Measurements from ENCODE around the gene BABAM1.

BABAM1 gene

GRCh38 chr19:17234911-17235299 lies 32.3 kb upstream of the BABAM1 start:
- no peak for TF ChIP-seq SPI1 (IDR thresholded peaks at IDR 0.05; ENCODE audit: low read depth, low read length)
- no peak for TF ChIP-seq TAF1 (IDR thresholded peaks at IDR 0.05; ENCODE audit: low read depth, low read length)
- no peak for TF ChIP-seq PAX5 (IDR thresholded peaks at IDR 0.05; ENCODE audit: insufficient read depth, low read length, severe bottlenecking)
- TF ChIP-seq POLR2A (IDR thresholded peaks at IDR 0.05; ENCODE audit: low read depth, low read length) = no peak
- no peak for TF ChIP-seq POU2F2 (IDR thresholded peaks at IDR 0.05; ENCODE audit: low read depth, low read length)
- TF ChIP-seq POLR2AphosphoS5 (IDR thresholded peaks at IDR 0.05; ENCODE audit: low read depth, low read length) = no peak
- peak; percentile 61 for FAIRE-seq
- DNase-seq (ENCODE audit: insufficient read length, low spot score) = peak; percentile 73

DNA sequence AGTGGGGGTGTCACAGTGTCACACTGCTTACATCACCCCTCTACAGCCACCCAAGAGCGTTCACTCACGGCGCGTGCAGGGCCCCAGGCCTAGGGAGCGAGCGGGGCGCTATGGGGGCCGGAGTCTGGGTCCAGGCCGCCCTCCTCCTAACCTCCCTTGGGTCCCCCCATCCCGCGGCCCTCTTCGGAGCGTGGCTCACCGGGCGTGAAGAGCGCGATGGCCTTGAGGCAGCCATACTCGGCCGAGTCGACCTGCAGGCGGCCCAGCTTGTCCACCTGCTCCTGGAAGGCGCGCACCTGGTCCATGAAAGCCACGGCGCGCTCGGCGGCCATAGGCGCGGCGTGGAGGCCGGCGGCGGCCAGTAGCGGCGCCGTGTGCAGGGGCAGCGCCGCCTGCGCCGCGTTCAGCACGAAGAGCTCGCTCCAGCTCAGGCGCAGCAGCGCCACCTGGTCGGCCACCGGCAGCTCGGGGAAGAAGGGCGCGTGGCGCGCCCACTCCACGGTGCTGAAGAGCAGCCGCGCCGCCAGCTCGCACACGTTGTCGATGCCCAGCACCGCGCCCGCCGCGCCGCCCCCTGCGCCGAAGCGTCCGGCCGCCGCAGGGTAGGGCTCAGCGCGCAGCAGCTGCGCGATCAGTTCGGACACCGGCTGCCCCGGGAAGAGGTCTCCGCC lies 31.8 kb upstream of the BABAM1 start:
- FAIRE-seq (peak; percentile 98), DNase-seq (ENCODE audit: insufficient read length, low spot score) (peak; percentile 73)
- TF ChIP-seq TAF1 (IDR thresholded peaks at IDR 0.05; ENCODE audit: low read depth, low read length) (no peak), POU2F2 (IDR thresholded peaks at IDR 0.05; ENCODE audit: low read depth, low read length) (no peak), POLR2AphosphoS5 (IDR thresholded peaks at IDR 0.05; ENCODE audit: low read depth, low read length) (no peak), POLR2A (IDR thresholded peaks at IDR 0.05; ENCODE audit: low read depth, low read length) (no peak), SPI1 (IDR thresholded peaks at IDR 0.05; ENCODE audit: low read depth, low read length) (no peak), PAX5 (IDR thresholded peaks at IDR 0.05; ENCODE audit: insufficient read depth, low read length, severe bottlenecking) (no peak)

DNA sequence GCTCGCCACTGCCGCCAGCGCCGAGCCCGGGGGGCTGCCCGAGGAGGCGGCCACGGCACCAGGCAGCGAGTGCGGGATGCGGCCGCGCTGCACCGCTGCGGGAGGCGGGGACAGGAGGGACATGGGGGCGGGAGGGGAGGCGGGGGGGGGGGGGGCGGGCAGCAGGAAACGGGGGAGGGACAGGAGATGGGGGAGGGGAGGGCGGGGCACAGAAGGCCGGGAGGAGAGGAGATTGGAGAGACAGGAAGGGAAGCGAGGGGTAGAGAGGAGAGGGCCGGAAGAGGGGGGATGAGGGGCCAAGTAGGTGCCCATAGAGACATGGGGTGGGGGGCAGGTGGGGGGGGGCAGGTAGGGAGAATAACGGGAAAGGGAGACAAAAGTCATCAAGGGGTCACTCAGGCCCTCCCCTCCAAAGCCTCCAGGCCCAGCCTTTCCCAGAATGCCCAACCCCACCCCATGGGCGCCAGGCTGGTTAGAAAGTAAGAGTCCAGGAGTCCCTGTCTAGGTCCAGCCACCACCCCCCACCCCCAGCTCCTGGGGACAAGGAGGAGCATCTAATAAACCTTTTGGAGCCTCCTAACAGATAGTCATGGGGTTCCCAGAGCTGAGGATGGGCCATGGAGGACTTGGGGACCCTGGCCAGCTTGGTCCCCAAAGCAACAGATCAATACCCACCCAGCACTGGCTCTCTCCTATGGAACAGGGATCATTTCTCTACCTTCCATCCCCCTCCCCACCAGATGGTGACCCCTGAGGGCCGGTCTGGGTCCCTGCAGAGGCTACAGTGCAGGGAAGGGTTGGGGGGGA lies 31.1 kb upstream of the BABAM1 start:
- DNase-seq (ENCODE audit: insufficient read length, low spot score) = no peak
- no peak for FAIRE-seq
- TF ChIP-seq POU2F2 (IDR thresholded peaks at IDR 0.05; ENCODE audit: low read depth, low read length) (no peak), TAF1 (IDR thresholded peaks at IDR 0.05; ENCODE audit: low read depth, low read length) (no peak), SPI1 (IDR thresholded peaks at IDR 0.05; ENCODE audit: low read depth, low read length) (no peak), PAX5 (IDR thresholded peaks at IDR 0.05; ENCODE audit: insufficient read depth, low read length, severe bottlenecking) (no peak), POLR2A (IDR thresholded peaks at IDR 0.05; ENCODE audit: low read depth, low read length) (no peak), POLR2AphosphoS5 (IDR thresholded peaks at IDR 0.05; ENCODE audit: low read depth, low read length) (no peak)

DNA sequence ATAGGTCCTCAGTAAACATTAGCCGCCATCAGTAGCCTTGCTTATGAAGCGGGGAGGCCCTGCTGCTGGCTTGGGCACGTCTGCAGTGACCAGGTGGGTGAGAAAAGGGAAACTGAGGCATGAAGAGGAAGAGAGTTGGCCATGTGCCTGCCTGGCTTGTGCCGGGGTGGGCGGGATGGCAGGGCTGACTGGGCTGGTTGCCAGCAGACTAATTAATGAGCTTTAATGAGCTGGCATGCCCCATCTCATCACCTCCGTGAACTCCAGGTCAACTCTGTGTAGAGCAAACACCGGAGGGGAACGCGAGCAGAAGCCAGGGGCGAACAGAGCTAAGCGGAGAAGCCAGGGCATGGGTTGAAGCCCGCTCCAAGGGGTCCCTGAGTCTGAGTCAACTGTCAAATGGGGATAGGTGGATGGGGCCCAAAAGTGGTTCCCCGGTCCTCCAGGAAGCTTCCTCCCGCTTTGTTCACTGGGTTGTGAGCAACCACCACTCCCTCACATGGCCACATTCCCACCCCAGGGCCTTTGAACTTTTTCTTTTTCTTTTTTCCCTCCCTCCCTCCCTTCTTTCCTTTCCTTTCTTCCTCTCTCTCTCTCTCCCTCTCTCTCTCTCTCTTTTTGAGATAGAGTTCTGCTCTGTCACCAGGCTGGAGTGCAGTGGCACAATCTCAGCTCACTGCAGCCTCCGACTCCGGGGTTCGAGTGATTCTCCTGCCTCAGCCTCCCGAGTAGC lies 30.3 kb upstream of the BABAM1 start:
- no peak for TF ChIP-seq POLR2A (IDR thresholded peaks at IDR 0.05; ENCODE audit: low read depth, low read length)
- no peak for TF ChIP-seq POU2F2 (IDR thresholded peaks at IDR 0.05; ENCODE audit: low read depth, low read length)
- TF ChIP-seq TAF1 (IDR thresholded peaks at IDR 0.05; ENCODE audit: low read depth, low read length) = no peak
- no peak for TF ChIP-seq POLR2AphosphoS5 (IDR thresholded peaks at IDR 0.05; ENCODE audit: low read depth, low read length)
- no peak for TF ChIP-seq PAX5 (IDR thresholded peaks at IDR 0.05; ENCODE audit: insufficient read depth, low read length, severe bottlenecking)
- TF ChIP-seq SPI1 (IDR thresholded peaks at IDR 0.05; ENCODE audit: low read depth, low read length) = no peak
- DNase-seq (ENCODE audit: insufficient read length, low spot score) (no peak), FAIRE-seq (no peak)

- FAIRE-seq = no peak
- no peak for DNase-seq (ENCODE audit: insufficient read length, low spot score)
- TF ChIP-seq PAX5 (IDR thresholded peaks at IDR 0.05; ENCODE audit: insufficient read depth, low read length, severe bottlenecking) (no peak), POLR2AphosphoS5 (IDR thresholded peaks at IDR 0.05; ENCODE audit: low read depth, low read length) (no peak), POLR2A (IDR thresholded peaks at IDR 0.05; ENCODE audit: low read depth, low read length) (no peak), POU2F2 (IDR thresholded peaks at IDR 0.05; ENCODE audit: low read depth, low read length) (no peak), TAF1 (IDR thresholded peaks at IDR 0.05; ENCODE audit: low read depth, low read length) (no peak), SPI1 (IDR thresholded peaks at IDR 0.05; ENCODE audit: low read depth, low read length) (no peak)
Measured at GRCh38 chr19:17237747-17238706, 29.2 kb upstream of the BABAM1 start.

GRCh38 chr19:17240062-17240752 lies 27.0 kb upstream of the BABAM1 start:
- DNase-seq (ENCODE audit: insufficient read length, low spot score) = no peak
- TF ChIP-seq PAX5 (IDR thresholded peaks at IDR 0.05; ENCODE audit: insufficient read depth, low read length, severe bottlenecking) = no peak
- no peak for TF ChIP-seq TAF1 (IDR thresholded peaks at IDR 0.05; ENCODE audit: low read depth, low read length)
- no peak for TF ChIP-seq POLR2AphosphoS5 (IDR thresholded peaks at IDR 0.05; ENCODE audit: low read depth, low read length)
- TF ChIP-seq POU2F2 (IDR thresholded peaks at IDR 0.05; ENCODE audit: low read depth, low read length) = no peak
- TF ChIP-seq SPI1 (IDR thresholded peaks at IDR 0.05; ENCODE audit: low read depth, low read length) = no peak
- TF ChIP-seq POLR2A (IDR thresholded peaks at IDR 0.05; ENCODE audit: low read depth, low read length) = no peak
- no peak for FAIRE-seq

- FAIRE-seq (no peak), DNase-seq (ENCODE audit: insufficient read length, low spot score) (no peak)
- no peak for TF ChIP-seq TAF1 (IDR thresholded peaks at IDR 0.05; ENCODE audit: low read depth, low read length)
- no peak for TF ChIP-seq POU2F2 (IDR thresholded peaks at IDR 0.05; ENCODE audit: low read depth, low read length)
- no peak for TF ChIP-seq POLR2A (IDR thresholded peaks at IDR 0.05; ENCODE audit: low read depth, low read length)
- TF ChIP-seq PAX5 (IDR thresholded peaks at IDR 0.05; ENCODE audit: insufficient read depth, low read length, severe bottlenecking) = no peak
- TF ChIP-seq SPI1 (IDR thresholded peaks at IDR 0.05; ENCODE audit: low read depth, low read length) = no peak
- no peak for TF ChIP-seq POLR2AphosphoS5 (IDR thresholded peaks at IDR 0.05; ENCODE audit: low read depth, low read length)
Measured at GRCh38 chr19:17240826-17241399, 26.3 kb upstream of the BABAM1 start.

Data from GM12891 (cell line).